GM21526 (cell line): Measurements from ENCODE around the gene GPR162.
"Not testable (repeated sequence)": the region's sequence is repeated elsewhere in the genome, so short reads cannot be mapped to it uniquely, and the experiment has no call there.

Experiments used
- ATAC-seq: cut with Tn5 transposase; IDR thresholded peaks from one replicate; pipeline ENCODE4 v1.9.1; 2021; ENCODE audit warnings: moderate library complexity; ENCODE audit not compliant: unreplicated experiment, low FRiP score

The GPR162 gene

GRCh38 chr12:6851921-6852650 lies 30.5 kb downstream of the GPR162 start, which contains the start of gene USP5:
Gene USP5, plus strand, starts transcription at chr12:6852150. Its CDS starts 30 bp downstream, at chr12:6852180.
- peak; percentile 70 for ATAC-seq

DNA sequence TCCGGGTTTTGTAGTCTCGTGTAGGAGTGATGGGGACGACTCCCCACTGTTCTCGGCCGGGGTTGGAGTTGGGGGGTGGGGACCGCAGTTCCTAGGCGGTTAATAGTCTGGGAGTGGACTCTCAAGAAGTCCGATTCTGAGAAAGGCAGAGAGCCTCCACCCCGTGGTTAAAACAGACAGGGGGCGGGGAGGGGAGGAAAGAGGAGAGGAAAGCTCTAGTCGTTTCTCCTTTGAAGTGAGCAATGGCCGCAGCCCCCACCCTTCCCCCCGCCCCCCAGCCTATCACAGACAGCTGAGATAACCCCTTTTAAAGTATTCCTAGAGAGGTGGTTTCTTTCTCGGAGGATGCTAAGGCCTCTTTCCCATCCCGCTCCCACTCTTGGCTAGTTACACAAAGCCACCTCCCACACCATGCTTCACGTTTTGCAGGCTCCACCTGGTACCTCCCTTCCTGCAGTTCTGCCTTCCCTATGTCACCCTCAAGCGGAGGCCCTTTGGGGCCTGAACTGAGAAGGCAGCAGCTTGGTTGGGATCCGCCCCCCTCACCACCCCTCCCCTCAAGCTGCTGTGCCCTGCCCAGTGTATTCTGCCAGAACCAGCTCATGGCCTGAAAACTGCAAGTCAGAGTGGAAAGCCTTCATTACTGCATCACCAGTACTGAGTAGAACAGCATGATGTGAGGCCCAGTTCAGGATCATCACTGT lies 31.2 kb downstream of the GPR162 start:
- no peak for ATAC-seq

DNA sequence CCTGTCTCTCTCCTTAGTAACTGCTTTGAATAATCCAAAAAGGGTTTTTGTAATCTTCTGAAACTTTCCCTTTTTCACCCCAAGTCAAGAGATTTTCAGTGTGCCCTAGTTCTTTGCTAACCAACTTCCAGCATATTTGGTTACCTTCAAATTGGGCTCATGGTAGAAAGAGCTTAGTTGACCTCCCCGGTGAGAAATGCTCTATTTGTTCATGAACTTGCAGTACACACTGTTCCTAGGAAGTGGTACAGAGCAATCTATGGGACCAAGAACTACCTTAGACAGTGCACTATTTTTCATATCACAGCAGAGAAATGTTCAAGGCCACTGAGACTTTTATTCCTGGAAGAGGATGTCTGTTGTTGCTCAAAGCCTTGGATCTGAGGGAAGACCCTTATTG lies 32.0 kb downstream of the GPR162 start:
- ATAC-seq: no peak

DNA sequence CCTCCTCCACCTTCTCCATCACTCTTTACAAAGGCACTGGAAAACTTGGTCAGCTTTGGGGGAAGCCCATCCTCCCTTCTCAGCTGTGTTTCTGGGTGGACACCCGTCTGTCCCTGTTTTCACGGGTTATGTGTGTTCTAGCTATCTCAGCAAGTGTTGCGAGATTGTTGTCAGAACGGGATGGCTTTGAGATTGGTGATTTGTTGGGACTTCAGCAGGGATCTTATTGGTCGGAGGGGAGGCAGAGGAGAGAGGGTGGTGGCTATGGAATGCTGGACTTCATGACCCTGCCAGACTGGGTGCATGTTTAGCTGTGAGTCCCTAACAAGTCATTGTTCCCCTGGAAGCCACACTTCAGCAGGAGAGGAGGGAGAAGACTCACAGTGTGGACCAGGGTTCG lies 32.4 kb downstream of the GPR162 start:
- no peak for ATAC-seq

GRCh38 chr12:6855322-6855721 lies 33.7 kb downstream of the GPR162 start:
- no peak for ATAC-seq

- ATAC-seq: no peak
Measured at GRCh38 chr12:6858799-6859198, 37.2 kb downstream of the GPR162 start.

- ATAC-seq: no peak
Measured at GRCh38 chr12:6860116-6860515, 38.5 kb downstream of the GPR162 start.

GRCh38 chr12:6860942-6861341 lies 39.3 kb downstream of the GPR162 start:
- ATAC-seq: no peak

DNA sequence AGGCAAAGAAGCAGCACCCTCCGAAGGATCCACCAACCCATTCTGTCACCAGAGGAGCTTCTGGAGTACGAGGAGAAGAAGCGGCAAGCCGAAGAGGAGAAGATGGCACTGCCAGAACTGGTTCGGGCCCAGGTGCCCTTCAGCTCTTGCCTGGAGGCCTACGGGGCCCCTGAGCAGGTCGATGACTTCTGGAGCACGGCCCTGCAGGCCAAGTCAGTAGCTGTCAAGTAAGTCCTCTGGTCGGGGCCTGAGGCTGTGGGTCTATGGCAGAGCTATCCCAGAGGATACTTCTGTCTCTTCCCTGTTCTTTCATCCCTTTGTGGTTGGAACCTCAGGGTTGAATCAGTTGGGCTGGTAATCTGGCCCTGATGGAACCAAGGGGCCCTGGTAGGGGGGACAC lies 39.8 kb downstream of the GPR162 start:
- no peak for ATAC-seq

DNA sequence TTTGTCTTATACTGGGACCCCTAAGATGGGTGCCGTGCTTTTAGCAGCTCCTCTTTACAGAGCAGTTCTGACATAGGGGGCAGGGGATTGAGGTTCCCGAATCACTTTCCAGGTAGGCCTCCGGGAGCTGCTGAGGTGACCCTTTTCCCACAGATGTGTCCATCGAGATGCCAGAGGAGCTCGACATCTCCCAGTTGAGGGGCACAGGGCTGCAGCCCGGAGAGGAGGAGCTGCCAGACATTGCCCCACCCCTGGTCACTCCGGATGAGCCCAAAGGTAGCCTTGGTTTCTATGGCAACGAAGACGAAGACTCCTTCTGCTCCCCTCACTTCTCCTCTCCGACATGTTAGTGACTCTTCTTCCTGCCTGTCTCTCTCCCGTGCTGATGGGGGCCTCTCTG lies 41.4 kb downstream of the GPR162 start:
- ATAC-seq: no peak

DNA sequence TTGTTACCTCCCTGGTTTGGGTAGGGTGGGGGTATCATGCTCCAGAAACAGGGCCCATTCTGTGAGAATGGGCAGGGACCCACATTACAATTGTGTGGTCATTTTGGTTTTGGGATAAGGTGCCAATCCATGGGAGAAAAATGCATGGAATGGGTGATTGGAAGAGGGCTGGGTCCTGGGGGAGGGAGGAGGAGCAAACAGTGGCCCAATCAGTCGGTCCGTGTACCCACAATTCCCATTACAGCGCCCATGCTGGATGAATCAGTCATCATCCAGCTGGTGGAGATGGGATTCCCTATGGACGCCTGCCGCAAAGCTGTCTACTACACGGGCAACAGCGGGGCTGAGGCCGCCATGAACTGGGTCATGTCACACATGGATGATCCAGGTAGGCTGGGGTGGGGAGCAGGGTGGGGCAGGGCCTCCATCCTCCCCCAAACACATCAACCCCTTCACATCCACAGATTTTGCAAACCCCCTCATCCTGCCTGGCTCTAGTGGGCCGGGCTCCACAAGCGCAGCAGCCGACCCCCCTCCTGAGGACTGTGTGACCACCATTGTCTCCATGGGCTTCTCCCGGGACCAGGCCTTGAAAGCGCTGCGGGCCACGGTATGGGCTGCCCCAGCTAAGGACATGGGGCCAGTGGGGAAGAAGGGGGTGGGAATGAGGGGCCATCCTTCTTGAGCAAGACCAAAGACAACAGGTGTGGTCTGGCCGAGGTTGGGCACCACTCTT lies 42.1 kb downstream of the GPR162 start:
- no peak for ATAC-seq

DNA sequence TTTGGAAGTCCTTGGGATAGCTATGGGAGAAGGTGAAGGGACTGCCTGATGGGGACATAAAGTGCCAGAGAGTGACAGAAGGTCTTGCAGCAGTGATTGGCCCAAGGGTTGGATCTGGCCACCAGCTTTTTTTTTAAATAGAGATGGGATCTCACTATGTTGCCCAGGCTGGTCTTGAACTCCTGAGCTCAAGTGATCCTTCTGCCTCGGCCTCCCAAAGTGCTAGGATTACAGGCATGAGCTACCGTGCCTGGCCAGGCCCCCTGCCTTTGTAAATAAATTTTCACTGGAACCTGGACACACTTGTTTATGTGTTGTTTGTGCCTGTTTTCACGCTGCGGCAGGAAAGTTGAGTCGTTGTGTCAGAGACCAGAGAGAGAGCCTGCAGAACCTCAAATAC lies 43.7 kb downstream of the GPR162 start:
- not testable (repeated sequence) for ATAC-seq

GRCh38 chr12:6866163-6866919 lies 44.7 kb downstream of the GPR162 start:
- no peak for ATAC-seq

DNA sequence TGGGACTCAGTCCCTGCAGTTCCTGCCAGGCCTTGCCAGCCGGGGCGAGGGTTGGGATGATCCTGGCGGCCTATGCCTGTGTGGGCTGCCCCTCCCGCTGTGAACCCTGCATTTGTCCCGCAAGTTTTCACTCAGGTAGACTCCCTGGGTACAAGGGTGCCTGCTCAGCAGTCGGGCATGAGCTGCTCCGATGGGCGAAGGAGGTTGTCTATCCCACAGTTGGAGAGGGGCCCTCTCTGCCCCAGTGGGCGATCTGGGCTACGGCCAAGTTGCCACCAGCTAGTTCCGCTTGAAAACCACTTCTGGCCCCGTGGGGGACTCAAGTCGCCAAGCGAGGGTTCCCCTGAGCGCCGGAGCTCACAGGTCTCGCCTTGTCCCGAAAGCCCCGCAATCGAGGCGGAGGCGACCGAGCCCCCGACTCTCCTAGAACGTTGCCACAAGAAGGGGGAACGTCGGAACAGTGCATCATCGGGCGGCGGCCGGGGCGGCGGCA lies 45.3 kb downstream of the GPR162 start:
- ATAC-seq: no peak

GRCh38 chr12:6867413-6868210 lies 46.0 kb downstream of the GPR162 start, which contains the start of gene TPI1:
Gene TPI1, plus strand, starts transcription at chr12:6867531. Its CDS starts 36 bp downstream, at chr12:6867567.
- ATAC-seq: peak; percentile 46

- ATAC-seq: no peak
Measured at GRCh38 chr12:6868211-6869048, 46.8 kb downstream of the GPR162 start.

- ATAC-seq: no peak
Measured at GRCh38 chr12:6869049-6870021, 47.7 kb downstream of the GPR162 start.

GRCh38 chr12:6870304-6870703 lies 48.7 kb downstream of the GPR162 start:
- ATAC-seq: not testable (repeated sequence)
